OCI-LY1 (cell line): ENCODE results near the gene PTMS.

Source experiments
- H2AFZ ChIP-seq: fragments of 200-600 bp; sonication (generic), shearing (Covaris generic); 2 replicates; pipeline ENCODE4 v1.6.0; 2014; ENCODE audit warnings: antibody characterized with exemption, mild to moderate bottlenecking, low read length
- H3F3A ChIP-seq: fragments of 200-600 bp; sonication (generic), shearing (Covaris generic); 2 replicates; pipeline ENCODE4 v1.6.0; 2014; ENCODE audit warnings: mild to moderate bottlenecking, antibody characterized with exemption, low read length, moderate library complexity; ENCODE audit not compliant: insufficient read depth
- H3K27ac ChIP-seq: fragments of 200-600 bp; sonication (generic); 2 replicates; pipeline ENCODE4 v1.5.1; 2014; ENCODE audit warnings: low read length, mixed run types, mild to moderate bottlenecking, low read depth; ENCODE audit not compliant: poor library complexity, severe bottlenecking
- H3K27me3 ChIP-seq: fragments of 200-600 bp; sonication (generic); 2 replicates; pipeline ENCODE4 v1.6.0; 2014; ENCODE audit warnings: antibody characterized with exemption, mild to moderate bottlenecking, low read length, moderate library complexity; ENCODE audit not compliant: insufficient read depth
- H3K36me3 ChIP-seq: fragments of 200-600 bp; sonication (generic); 2 replicates; pipeline ENCODE4 v1.6.1; 2014; ENCODE audit warnings: mild to moderate bottlenecking, antibody characterized with exemption, low read length, moderate library complexity, mixed read lengths; ENCODE audit not compliant: insufficient read depth
- H3K4me1 ChIP-seq: fragments of 200-600 bp; sonication (generic); 2 replicates; pipeline ENCODE4 v1.5.1; 2014; ENCODE audit warnings: mild to moderate bottlenecking, low read length, moderate library complexity; ENCODE audit not compliant: insufficient read depth, severe bottlenecking
- H3K4me2 ChIP-seq: fragments of 200-600 bp; sonication (generic), shearing (Covaris generic); 2 replicates; pipeline ENCODE4 v1.6.1; 2014; ENCODE audit warnings: low read length
- H3K4me3 ChIP-seq: fragments of 200-600 bp; sonication (generic); 2 replicates; pipeline ENCODE4 v1.5.1; 2014; ENCODE audit warnings: low read length, low read depth, mild to moderate bottlenecking, mixed read lengths; ENCODE audit not compliant: poor library complexity, severe bottlenecking
- H3K79me2 ChIP-seq: fragments of 200-600 bp; shearing (Covaris generic); 2 replicates; pipeline ENCODE4 v1.6.1; 2016; ENCODE audit warnings: mixed run types, low read length, mixed read lengths; ENCODE audit not compliant: insufficient read depth
- H3K9ac ChIP-seq: fragments of 200-600 bp; sonication (generic), shearing (Covaris generic); 2 replicates; pipeline ENCODE4 v1.6.1; 2014; ENCODE audit warnings: mild to moderate bottlenecking, low read length, mixed read lengths
- H3K9me2 ChIP-seq: fragments of 200-600 bp; sonication (generic), shearing (Covaris generic); 2 replicates; pipeline ENCODE4 v1.6.1; 2014; ENCODE audit warnings: low read depth, mild to moderate bottlenecking, low read length, mixed read lengths
- H3K9me3 ChIP-seq: fragments of 200-600 bp; shearing (Covaris generic); 2 replicates; pipeline ENCODE4 v1.6.1; 2014; ENCODE audit warnings: low read length, mixed read lengths
- H4K20me1 ChIP-seq: fragments of 200-600 bp; sonication (generic), shearing (Covaris generic); 2 replicates; pipeline ENCODE4 v1.6.0; 2016; ENCODE audit warnings: mild to moderate bottlenecking, low read length; ENCODE audit not compliant: insufficient read depth
- CTCF ChIP-seq: fragments of 200-600 bp; sonication (generic), shearing (Covaris generic); IDR thresholded peaks from 2 replicates; pipeline ENCODE4 v1.5.1; 2017; ENCODE audit warnings: mild to moderate bottlenecking, antibody characterized with exemption, low read length, moderate library complexity, mixed read lengths
- EZH2 ChIP-seq: fragments of 200-600 bp; sonication (generic), shearing (Covaris generic); IDR thresholded peaks from 2 replicates; pipeline ENCODE4 v1.8.0; 2017; ENCODE audit warnings: borderline replicate concordance, mixed run types, mild to moderate bottlenecking, antibody characterized with exemption, low read length, moderate library complexity, mixed read lengths

The PTMS gene

GRCh38 chr12:6768990-6769389 lies 2.8 kb downstream of the PTMS start:
- no peak overlapping the region for H2AFZ ChIP-seq
- H3K27ac ChIP-seq, result no peak overlapping the region
- peaks cover 33% of the 10 kb centered on the region for H3K4me1 ChIP-seq
- no peaks in the 10 kb centered on the region for H3K9me2 ChIP-seq
- H3K79me2 ChIP-seq, result no peaks in the 10 kb centered on the region
- H3F3A ChIP-seq, result no peaks in the 10 kb centered on the region
- H3K4me3 ChIP-seq, result no peak overlapping the region
- H4K20me1 ChIP-seq, result no peaks in the 10 kb centered on the region
- H3K9me3 ChIP-seq, result no peaks in the 10 kb centered on the region
- TF ChIP-seq EZH2, result no peak
- TF ChIP-seq CTCF, result no peak
- H3K4me2 ChIP-seq, result no peak overlapping the region
- no peak overlapping the region for H3K9ac ChIP-seq
- H3K36me3 ChIP-seq, result no peaks in the 10 kb centered on the region
- peaks cover 13% of the 10 kb centered on the region; the same call in 1 of the 2 replicates for H3K27me3 ChIP-seq

- Histone ChIP-seq H3F3A (no peaks in the 10 kb centered on the region), H4K20me1 (no peaks in the 10 kb centered on the region), H3K27me3 (peaks cover 19% of the 10 kb centered on the region; the same call in 1 of the 2 replicates), H3K9me3 (no peaks in the 10 kb centered on the region), H2AFZ (no peak overlapping the region), H3K9me2 (no peaks in the 10 kb centered on the region), H3K36me3 (no peaks in the 10 kb centered on the region), H3K79me2 (no peaks in the 10 kb centered on the region), H3K4me2 (no peak overlapping the region), H3K27ac (no peak overlapping the region), H3K4me3 (no peak overlapping the region), H3K9ac (no peak overlapping the region), H3K4me1 (peaks cover 26% of the 10 kb centered on the region)
- no peak for TF ChIP-seq EZH2
- no peak for TF ChIP-seq CTCF
These were observed 3.5 kb downstream of the PTMS start for GRCh38 chr12:6769666-6770065.

- no peak overlapping the region for H3K4me2 ChIP-seq
- no peaks in the 10 kb centered on the region for H3K79me2 ChIP-seq
- H3K4me3 ChIP-seq, result no peak overlapping the region
- H3K9me2 ChIP-seq, result no peaks in the 10 kb centered on the region
- no peaks in the 10 kb centered on the region for H3K9me3 ChIP-seq
- peaks cover 22% of the 10 kb centered on the region for H3K4me1 ChIP-seq
- H3K36me3 ChIP-seq, result no peaks in the 10 kb centered on the region
- H3K27ac ChIP-seq, result no peak overlapping the region
- H3K27me3 ChIP-seq, result peaks cover 19% of the 10 kb centered on the region; the same call in 1 of the 2 replicates
- H2AFZ ChIP-seq, result no peak overlapping the region
- H3F3A ChIP-seq, result no peaks in the 10 kb centered on the region
- TF ChIP-seq CTCF (no peak), EZH2 (no peak)
- H4K20me1 ChIP-seq, result no peaks in the 10 kb centered on the region
- H3K9ac ChIP-seq, result no peak overlapping the region
These were observed 3.9 kb downstream of the PTMS start for GRCh38 chr12:6770094-6770493.
